ENCODE measurements around the gene VCL.

DNA sequence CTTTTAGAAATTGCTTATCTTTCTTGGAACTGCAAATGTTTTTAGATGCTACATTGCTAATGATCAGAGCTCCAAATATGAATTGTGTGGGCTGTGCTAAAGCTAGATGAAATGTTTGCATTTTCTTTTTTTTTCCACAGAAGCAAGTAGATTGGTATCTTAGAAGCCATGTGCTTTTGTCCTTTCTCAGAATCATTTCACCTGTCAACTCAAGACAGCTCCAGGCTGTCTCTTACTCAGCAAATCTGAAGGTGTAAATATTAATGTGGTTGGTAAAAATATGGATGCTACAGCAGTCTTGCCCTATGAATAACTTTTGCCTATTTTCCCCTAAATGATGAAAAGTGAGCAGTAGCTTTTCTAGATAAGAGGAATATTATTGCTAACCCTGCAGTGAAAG is 111.5 kb downstream of the VCL start:
- TF ChIP-seq, protein P1, sequence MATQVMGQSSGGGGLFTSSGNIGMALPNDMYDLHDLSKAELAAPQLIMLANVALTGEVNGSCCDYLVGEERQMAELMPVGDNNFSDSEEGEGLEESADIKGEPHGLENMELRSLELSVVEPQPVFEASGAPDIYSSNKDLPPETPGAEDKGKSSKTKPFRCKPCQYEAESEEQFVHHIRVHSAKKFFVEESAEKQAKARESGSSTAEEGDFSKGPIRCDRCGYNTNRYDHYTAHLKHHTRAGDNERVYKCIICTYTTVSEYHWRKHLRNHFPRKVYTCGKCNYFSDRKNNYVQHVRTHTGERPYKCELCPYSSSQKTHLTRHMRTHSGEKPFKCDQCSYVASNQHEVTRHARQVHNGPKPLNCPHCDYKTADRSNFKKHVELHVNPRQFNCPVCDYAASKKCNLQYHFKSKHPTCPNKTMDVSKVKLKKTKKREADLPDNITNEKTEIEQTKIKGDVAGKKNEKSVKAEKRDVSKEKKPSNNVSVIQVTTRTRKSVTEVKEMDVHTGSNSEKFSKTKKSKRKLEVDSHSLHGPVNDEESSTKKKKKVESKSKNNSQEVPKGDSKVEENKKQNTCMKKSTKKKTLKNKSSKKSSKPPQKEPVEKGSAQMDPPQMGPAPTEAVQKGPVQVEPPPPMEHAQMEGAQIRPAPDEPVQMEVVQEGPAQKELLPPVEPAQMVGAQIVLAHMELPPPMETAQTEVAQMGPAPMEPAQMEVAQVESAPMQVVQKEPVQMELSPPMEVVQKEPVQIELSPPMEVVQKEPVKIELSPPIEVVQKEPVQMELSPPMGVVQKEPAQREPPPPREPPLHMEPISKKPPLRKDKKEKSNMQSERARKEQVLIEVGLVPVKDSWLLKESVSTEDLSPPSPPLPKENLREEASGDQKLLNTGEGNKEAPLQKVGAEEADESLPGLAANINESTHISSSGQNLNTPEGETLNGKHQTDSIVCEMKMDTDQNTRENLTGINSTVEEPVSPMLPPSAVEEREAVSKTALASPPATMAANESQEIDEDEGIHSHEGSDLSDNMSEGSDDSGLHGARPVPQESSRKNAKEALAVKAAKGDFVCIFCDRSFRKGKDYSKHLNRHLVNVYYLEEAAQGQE (IDR thresholded peaks at IDR 0.05): no peak
- no peak for TF ChIP-seq CTCF (IDR thresholded peaks at IDR 0.05; ENCODE audit: low read depth, low read length, missing input control)
- no peak for TF ChIP-seq RAD21 (IDR thresholded peaks at IDR 0.05)
- TF ChIP-seq, protein P2, sequence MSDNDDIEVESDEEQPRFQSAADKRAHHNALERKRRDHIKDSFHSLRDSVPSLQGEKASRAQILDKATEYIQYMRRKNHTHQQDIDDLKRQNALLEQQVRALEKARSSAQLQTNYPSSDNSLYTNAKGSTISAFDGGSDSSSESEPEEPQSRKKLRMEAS (IDR thresholded peaks at IDR 0.05): no peak
- TF ChIP-seq SP1 (IDR thresholded peaks at IDR 0.05): no peak
- TF ChIP-seq JUND (IDR thresholded peaks at IDR 0.05): no peak
- TF ChIP-seq FOXA2 (IDR thresholded peaks at IDR 0.05): no peak
- no peak for TF ChIP-seq YY1 (IDR thresholded peaks at IDR 0.05)
- no peak for TF ChIP-seq RXRA (IDR thresholded peaks at IDR 0.05)
- no peak for TF ChIP-seq TAF1 (conservative IDR thresholded peaks at IDR 0.05)
- TF ChIP-seq, protein P3, sequence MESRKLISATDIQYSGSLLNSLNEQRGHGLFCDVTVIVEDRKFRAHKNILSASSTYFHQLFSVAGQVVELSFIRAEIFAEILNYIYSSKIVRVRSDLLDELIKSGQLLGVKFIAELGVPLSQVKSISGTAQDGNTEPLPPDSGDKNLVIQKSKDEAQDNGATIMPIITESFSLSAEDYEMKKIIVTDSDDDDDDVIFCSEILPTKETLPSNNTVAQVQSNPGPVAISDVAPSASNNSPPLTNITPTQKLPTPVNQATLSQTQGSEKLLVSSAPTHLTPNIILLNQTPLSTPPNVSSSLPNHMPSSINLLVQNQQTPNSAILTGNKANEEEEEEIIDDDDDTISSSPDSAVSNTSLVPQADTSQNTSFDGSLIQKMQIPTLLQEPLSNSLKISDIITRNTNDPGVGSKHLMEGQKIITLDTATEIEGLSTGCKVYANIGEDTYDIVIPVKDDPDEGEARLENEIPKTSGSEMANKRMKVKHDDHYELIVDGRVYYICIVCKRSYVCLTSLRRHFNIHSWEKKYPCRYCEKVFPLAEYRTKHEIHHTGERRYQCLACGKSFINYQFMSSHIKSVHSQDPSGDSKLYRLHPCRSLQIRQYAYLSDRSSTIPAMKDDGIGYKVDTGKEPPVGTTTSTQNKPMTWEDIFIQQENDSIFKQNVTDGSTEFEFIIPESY (IDR thresholded peaks at IDR 0.05): no peak
- TF ChIP-seq, protein P4, sequence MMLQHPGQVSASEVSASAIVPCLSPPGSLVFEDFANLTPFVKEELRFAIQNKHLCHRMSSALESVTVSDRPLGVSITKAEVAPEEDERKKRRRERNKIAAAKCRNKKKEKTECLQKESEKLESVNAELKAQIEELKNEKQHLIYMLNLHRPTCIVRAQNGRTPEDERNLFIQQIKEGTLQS (IDR thresholded peaks at IDR 0.05): no peak
- no peak for TF ChIP-seq EGR1 (IDR thresholded peaks at IDR 0.05; ENCODE audit: low read depth in 2 of 2)
- no peak for TF ChIP-seq HNF4A (conservative IDR thresholded peaks at IDR 0.05)
